Fibroblast of pulmonary artery (primary cell): ENCODE data around the gene WDR70.
"Not testable (repeated sequence)": the region's sequence is repeated elsewhere in the genome, so short reads cannot be mapped to it uniquely, and the experiment has no call there.

ENCODE experiments used
- DNase-seq: peaks from one replicate; pipeline ENCODE4 v3.0.0-alpha.2; 2010; ENCODE audit warnings: low read depth
- H3K4me3 ChIP-seq: replicated peaks from 2 replicates; pipeline ENCODE4 v1.5.1; 2011; ENCODE audit warnings: low read depth, mild to moderate bottlenecking, control low read depth, low read length, moderate library complexity
- TF ChIP-seq, protein P1 (sequence below): IDR thresholded peaks from 2 replicates; pipeline ENCODE4 v1.5.1; 2011; ENCODE audit warnings: mild to moderate bottlenecking, control low read depth, low read length, inconsistent platforms; ENCODE audit errors: missing control alignments

WDR70 gene

DNA sequence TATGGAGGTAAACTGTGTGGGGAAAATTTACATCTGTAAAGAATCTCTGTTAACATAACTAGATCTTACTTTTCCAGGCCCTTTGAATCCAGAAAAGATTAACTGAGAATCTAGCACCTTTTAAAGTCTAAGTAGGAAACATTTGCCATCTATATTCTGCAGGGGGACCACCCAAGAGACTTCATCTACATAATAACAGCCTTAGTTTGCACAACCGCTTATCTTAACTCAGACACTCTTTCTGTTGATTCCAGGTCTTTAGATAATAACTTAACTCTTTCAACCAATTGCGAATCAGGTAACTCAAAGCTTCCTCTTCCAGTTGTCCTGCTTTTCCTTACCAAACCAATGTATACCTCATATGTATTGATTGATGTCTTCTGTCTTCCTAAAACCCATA is 407.3 kb downstream of the WDR70 start:
- TF ChIP-seq, protein P1, sequence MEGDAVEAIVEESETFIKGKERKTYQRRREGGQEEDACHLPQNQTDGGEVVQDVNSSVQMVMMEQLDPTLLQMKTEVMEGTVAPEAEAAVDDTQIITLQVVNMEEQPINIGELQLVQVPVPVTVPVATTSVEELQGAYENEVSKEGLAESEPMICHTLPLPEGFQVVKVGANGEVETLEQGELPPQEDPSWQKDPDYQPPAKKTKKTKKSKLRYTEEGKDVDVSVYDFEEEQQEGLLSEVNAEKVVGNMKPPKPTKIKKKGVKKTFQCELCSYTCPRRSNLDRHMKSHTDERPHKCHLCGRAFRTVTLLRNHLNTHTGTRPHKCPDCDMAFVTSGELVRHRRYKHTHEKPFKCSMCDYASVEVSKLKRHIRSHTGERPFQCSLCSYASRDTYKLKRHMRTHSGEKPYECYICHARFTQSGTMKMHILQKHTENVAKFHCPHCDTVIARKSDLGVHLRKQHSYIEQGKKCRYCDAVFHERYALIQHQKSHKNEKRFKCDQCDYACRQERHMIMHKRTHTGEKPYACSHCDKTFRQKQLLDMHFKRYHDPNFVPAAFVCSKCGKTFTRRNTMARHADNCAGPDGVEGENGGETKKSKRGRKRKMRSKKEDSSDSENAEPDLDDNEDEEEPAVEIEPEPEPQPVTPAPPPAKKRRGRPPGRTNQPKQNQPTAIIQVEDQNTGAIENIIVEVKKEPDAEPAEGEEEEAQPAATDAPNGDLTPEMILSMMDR, result no peak
- DNase-seq, result no peak
- H3K4me3 ChIP-seq, result no peak overlapping the region

- H3K4me3 ChIP-seq, result no peak overlapping the region
- TF ChIP-seq, protein P1, result no peak
- peak; percentile 70 for DNase-seq
Observed at GRCh38 chr5:37786862-37787519, 407.9 kb downstream of the WDR70 start.

GRCh38 chr5:37787742-37788141 is 408.6 kb downstream of the WDR70 start:
- DNase-seq, result no peak
- TF ChIP-seq, protein P1, result no peak
- no peak overlapping the region for H3K4me3 ChIP-seq

- TF ChIP-seq, protein P1, result no peak
- H3K4me3 ChIP-seq, result no peak overlapping the region
- DNase-seq, result peak; percentile 43
Observed at GRCh38 chr5:37789991-37790390, 410.9 kb downstream of the WDR70 start.

DNA sequence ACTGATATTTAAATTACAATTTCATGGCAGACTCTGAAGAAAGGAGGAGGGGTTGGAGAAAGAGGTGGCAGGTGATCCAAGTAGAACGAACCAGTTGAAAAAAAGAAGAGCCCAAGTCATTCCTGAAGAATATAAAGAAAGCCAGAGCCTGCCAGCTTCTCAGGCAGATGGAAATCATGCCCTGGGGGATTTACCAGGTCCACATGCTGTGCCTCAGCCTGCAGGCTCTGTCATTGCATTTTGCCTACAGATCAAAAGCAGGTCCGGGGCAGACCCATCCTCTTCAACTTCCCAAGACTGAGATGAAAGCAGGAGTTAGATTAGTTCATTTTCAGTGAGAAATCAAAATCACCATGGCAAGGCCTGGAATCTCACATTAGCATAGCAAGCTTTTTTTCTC is 412.2 kb downstream of the WDR70 start:
- no peak for DNase-seq
- TF ChIP-seq, protein P1, result no peak
- H3K4me3 ChIP-seq, result no peak overlapping the region

GRCh38 chr5:37792975-37793631 is 414.0 kb downstream of the WDR70 start:
- DNase-seq, result peak; percentile 30
- TF ChIP-seq, protein P1, result no peak
- H3K4me3 ChIP-seq, result no peak overlapping the region

- H3K4me3 ChIP-seq, result not testable (repeated sequence)
Observed at GRCh38 chr5:37795292-37795691, 416.2 kb downstream of the WDR70 start.

DNA sequence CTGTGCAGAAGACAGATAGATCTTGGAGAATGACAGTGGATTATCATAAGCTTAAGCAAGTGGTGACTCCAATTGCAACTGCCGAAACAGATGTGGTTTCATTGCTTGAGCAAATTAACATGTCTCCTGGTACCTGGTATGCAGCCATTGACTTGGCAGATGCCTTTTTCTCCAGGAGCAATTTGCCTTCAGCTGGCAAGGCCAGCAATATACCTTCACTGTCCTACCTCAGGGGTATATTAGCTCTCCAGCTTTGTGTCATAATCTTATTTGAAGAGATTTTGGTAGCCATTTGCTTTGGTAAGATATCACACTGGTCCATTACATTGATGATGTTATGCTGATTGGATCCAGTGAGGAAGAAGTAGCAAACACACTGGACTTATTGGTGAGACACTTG is 417.3 kb downstream of the WDR70 start:
- DNase-seq, H3K4me3 ChIP-seq: not testable (repeated sequence)

More at GRCh38 chr5:37795292-37795691, 416.2 kb downstream of the WDR70 start:
- DNase-seq, result not testable (repeated sequence)
